GM11168 (cell line): Measurements from ENCODE around the gene UBA1.

ENCODE experiments used
- in situ Hi-C: fragments of 300-500 bp; cut with MboI; formaldehyde crosslinking; loops from one replicate; pipeline ENCODE4 v1.12.0; 2022; ENCODE audit warnings: low sequenced_read_pairs; ENCODE audit not compliant: unreplicated experiment

UBA1 gene

GRCh38 chrX:47193475-47194193, at the start of gene UBA1:
TSS of gene UBA1 (plus strand) at chrX:47193829. CDS start at chrX:47198803, 4,974 bp downstream.
- in situ Hi-C loops, result loop anchor here (25.0 kb wide), 1 partner anchor 319 kb away; no protein-coding TSS in a partner anchor

- in situ Hi-C loops, result no loop called here
Measured at GRCh38 chrX:47143894-47144625, 49.6 kb upstream of the UBA1 start.

- in situ Hi-C loops, result no loop called here
Measured at GRCh38 chrX:47144626-47145394, 48.8 kb upstream of the UBA1 start, which contains the start of the genes NDUFB11 and RBM10. TSS of gene NDUFB11 (minus strand) at chrX:47144702. CDS start at chrX:47144679, 23 bp downstream. TSS of gene RBM10 (plus strand) at chrX:47145221. CDS start at chrX:47147482, 2,261 bp downstream.

GRCh38 chrX:47145395-47146120, 48.1 kb upstream of the UBA1 start:
- in situ Hi-C loops, result no loop called here

GRCh38 chrX:47146121-47146935, 47.3 kb upstream of the UBA1 start:
- in situ Hi-C loops, result no loop called here

- in situ Hi-C loops, result no loop called here
Measured at GRCh38 chrX:47146936-47147859, 46.4 kb upstream of the UBA1 start.

- in situ Hi-C loops, result no loop called here
Measured at GRCh38 chrX:47148946-47149345, 44.7 kb upstream of the UBA1 start.

- in situ Hi-C loops, result no loop called here
Measured at GRCh38 chrX:47151435-47151834, 42.2 kb upstream of the UBA1 start.

GRCh38 chrX:47156611-47157520, 36.8 kb upstream of the UBA1 start:
- in situ Hi-C loops, result no loop called here

- in situ Hi-C loops, result no loop called here
Measured at GRCh38 chrX:47158131-47158530, 35.5 kb upstream of the UBA1 start.

- in situ Hi-C loops, result no loop called here
Measured at GRCh38 chrX:47158781-47159180, 34.8 kb upstream of the UBA1 start.

- in situ Hi-C loops, result no loop called here
Measured at GRCh38 chrX:47160781-47161180, 32.8 kb upstream of the UBA1 start.

GRCh38 chrX:47162927-47163583, 30.6 kb upstream of the UBA1 start:
- in situ Hi-C loops, result no loop called here

GRCh38 chrX:47164420-47164819, 29.2 kb upstream of the UBA1 start:
- in situ Hi-C loops, result no loop called here

- in situ Hi-C loops, result no loop called here
Measured at GRCh38 chrX:47166126-47166525, 27.5 kb upstream of the UBA1 start.

- in situ Hi-C loops, result no loop called here
Measured at GRCh38 chrX:47168495-47169073, 25.0 kb upstream of the UBA1 start.
